Measurements from ENCODE around the gene ATP4B.
"Not testable (repeated sequence)": the region's sequence is repeated elsewhere in the genome, so short reads cannot be mapped to it uniquely, and the experiment has no call there.

Gene ATP4B

GRCh38 chr13:113623491-113624234, 34.3 kb downstream of the ATP4B start:
- DNase-seq, result no peak

GRCh38 chr13:113622791-113623490, 35.1 kb downstream of the ATP4B start:
- DNase-seq, result no peak

GRCh38 chr13:113621986-113622550, 35.9 kb downstream of the ATP4B start:
- DNase-seq, result not testable (repeated sequence)

GRCh38 chr13:113621498-113621897, 36.5 kb downstream of the ATP4B start:
- not testable (repeated sequence) for DNase-seq

- DNase-seq, result no peak
Observed at GRCh38 chr13:113621046-113621445, 37.0 kb downstream of the ATP4B start.

GRCh38 chr13:113620036-113620796, 37.8 kb downstream of the ATP4B start:
- no peak for DNase-seq

GRCh38 chr13:113618455-113618854, 39.5 kb downstream of the ATP4B start:
- DNase-seq, result no peak

GRCh38 chr13:113617961-113618360, 40.0 kb downstream of the ATP4B start:
- DNase-seq, result no peak

GRCh38 chr13:113616991-113617749, 40.8 kb downstream of the ATP4B start:
- no peak for DNase-seq

- no peak for DNase-seq
Observed at GRCh38 chr13:113616281-113616906, 41.6 kb downstream of the ATP4B start.

- DNase-seq, result no peak
Observed at GRCh38 chr13:113613789-113614379, 44.1 kb downstream of the ATP4B start.

- no peak for DNase-seq
Observed at GRCh38 chr13:113612607-113613006, 45.4 kb downstream of the ATP4B start.

GRCh38 chr13:113611996-113612395, 46.0 kb downstream of the ATP4B start:
- DNase-seq, result no peak

GRCh38 chr13:113610266-113610665, 47.7 kb downstream of the ATP4B start:
- DNase-seq, result no peak

GRCh38 chr13:113609616-113610015, 48.4 kb downstream of the ATP4B start:
- no peak for DNase-seq

- DNase-seq, result no peak
Observed at GRCh38 chr13:113608967-113609533, 48.9 kb downstream of the ATP4B start.

GRCh38 chr13:113607889-113608635, 49.9 kb downstream of the ATP4B start:
- no peak for DNase-seq

GRCh38 chr13:113607056-113607888, 50.7 kb downstream of the ATP4B start:
- no peak for DNase-seq

- no peak for DNase-seq
Observed at GRCh38 chr13:113605866-113606438, 52.0 kb downstream of the ATP4B start.
